Measurements from ENCODE around the gene NBPF3.
"Not testable (repeated sequence)": the region's sequence is repeated elsewhere in the genome, so short reads cannot be mapped to it uniquely, and the experiment has no call there.

NBPF3 gene

GRCh38 chr1:21511579-21512522 lies 71.9 kb downstream of the NBPF3 start:
- DNase-seq (ENCODE audit: low read depth, low spot score): peak; percentile 92
- POLR2A ChIA-PET: no interaction called here
- H3K4me3 ChIP-seq (ENCODE audit: low read depth, low read length): no peak overlapping the region
- CTCF ChIA-PET: interaction anchor here (0.9 to 7.2 kb wide), 22 partner anchors 10 to 904 kb away, joined by 3 to 40 read pairs (median 6); no protein-coding TSS in a partner anchor
- TF ChIP-seq CTCF (IDR thresholded peaks at IDR 0.05; ENCODE audit: insufficient read depth, low read length, missing control alignments): no peak

- CTCF ChIA-PET: interaction anchor here (1.1 to 7.2 kb wide), 4 partner anchors 60 to 144 kb away, joined by 3 to 40 read pairs (median 8); no protein-coding TSS in a partner anchor
Measured at GRCh38 chr1:21514245-21514644, 74.3 kb downstream of the NBPF3 start.

GRCh38 chr1:21517161-21517589 lies 77.2 kb downstream of the NBPF3 start:
- no peak for DNase-seq (ENCODE audit: low read depth, low spot score)
- H3K4me3 ChIP-seq (ENCODE audit: low read depth, low read length): no peak overlapping the region
- CTCF ChIA-PET: interaction anchor here (0.9 to 6.5 kb wide), 6 partner anchors 8 to 285 kb away, joined by 3 to 40 read pairs (median 4); partner anchors contain the start of gene ALPL
- no peak for TF ChIP-seq CTCF (IDR thresholded peaks at IDR 0.05; ENCODE audit: insufficient read depth, low read length, missing control alignments)
- POLR2A ChIA-PET: no interaction called here

More at GRCh38 chr1:21514245-21514644, 74.3 kb downstream of the NBPF3 start:
- H3K4me3 ChIP-seq (ENCODE audit: low read depth, low read length): no peak overlapping the region
- TF ChIP-seq CTCF (IDR thresholded peaks at IDR 0.05; ENCODE audit: insufficient read depth, low read length, missing control alignments): no peak
- DNase-seq (ENCODE audit: low read depth, low spot score): no peak
- POLR2A ChIA-PET: no interaction called here

GRCh38 chr1:21517660-21518480 lies 77.9 kb downstream of the NBPF3 start:
- POLR2A ChIA-PET: no interaction called here
- no peak for TF ChIP-seq CTCF (IDR thresholded peaks at IDR 0.05; ENCODE audit: insufficient read depth, low read length, missing control alignments)
- DNase-seq (ENCODE audit: low read depth, low spot score): no peak
- CTCF ChIA-PET: interaction anchor here (1.0 to 6.5 kb wide), 7 partner anchors 9 to 78 kb away, joined by 3 to 40 read pairs (median 4); partner anchors contain the start of gene ALPL
- H3K4me3 ChIP-seq (ENCODE audit: low read depth, low read length): no peak overlapping the region

GRCh38 chr1:21518774-21519455 lies 79.0 kb downstream of the NBPF3 start:
- no peak overlapping the region for H3K4me3 ChIP-seq (ENCODE audit: low read depth, low read length)
- no peak for TF ChIP-seq CTCF (IDR thresholded peaks at IDR 0.05; ENCODE audit: insufficient read depth, low read length, missing control alignments)
- DNase-seq (ENCODE audit: low read depth, low spot score): no peak
- CTCF ChIA-PET: interaction anchor here (1.0 to 6.5 kb wide), 4 partner anchors 10 to 54 kb away, joined by 3 to 40 read pairs (median 6); partner anchors contain the start of gene ALPL
- POLR2A ChIA-PET: no interaction called here

GRCh38 chr1:21519486-21520070 lies 79.6 kb downstream of the NBPF3 start:
- H3K4me3 ChIP-seq (ENCODE audit: low read depth, low read length); DNase-seq (ENCODE audit: low read depth, low spot score); POLR2A ChIA-PET: not testable (repeated sequence)
- CTCF ChIA-PET: interaction anchor here (6.5 kb wide), 1 partner anchor 15 kb away, joined by 40 read pairs; no protein-coding TSS in a partner anchor

Data from AG04449 (cell line).